Tibial nerve (tissue), 4 donors: ENCODE measurements around the gene GGCT. TPM values are rescaled to one million over a fixed set of nuclear protein-coding genes. Genes with fewer than 3 reads are reported as not detected.
"Not testable (repeated sequence)": the region's sequence is repeated elsewhere in the genome, so short reads cannot be mapped to it uniquely, and the experiment has no call there.

Experiments used
- DNase-seq, 2 donors: peaks; one replicate each; pipeline ENCODE4 v3.0.0-alpha.2; 2019; ENCODE audit warnings: low spot score in 2 of 2
- H3K27ac ChIP-seq, 4 donors: fragments of 200-600 bp; sonication (generic) in 3 of 4; one replicate each; pipeline ENCODE4 v1.5.1; 2017 to 2019; ENCODE audit warnings: mild to moderate bottlenecking in 1 of 4
- H3K27me3 ChIP-seq, 2 donors: fragments of 200-600 bp; sonication (generic) in 1 of 2; one replicate each; pipeline versions ENCODE4 v1.5.1 to v1.6.0; 2017 to 2019
- H3K36me3 ChIP-seq, 3 donors: fragments of 200-600 bp; sonication (generic); one replicate each; pipeline ENCODE4 v1.5.1; 2018 to 2019
- H3K4me1 ChIP-seq, 4 donors: fragments of 200-600 bp; sonication (generic) in 3 of 4; one replicate each; pipeline ENCODE4 v1.5.1; 2017 to 2019
- H3K4me3 ChIP-seq, 4 donors: fragments of 200-600 bp; sonication (generic) in 3 of 4; one replicate each; pipeline ENCODE4 v1.5.1; 2017 to 2019; ENCODE audit warnings: mild to moderate bottlenecking in 1 of 4, moderate library complexity in 1 of 4
- H3K9me3 ChIP-seq, 4 donors: fragments of 200-600 bp; sonication (generic) in 3 of 4; one replicate each; pipeline ENCODE4 v1.5.1; 2017 to 2019
- CTCF ChIP-seq, 5 experiments: fragments of 200-600 bp in 3 of 5; fragments of 450-650 bp in 2 of 5; sonication (generic) in 3 of 5; IDR thresholded peaks; one replicate each; pipeline ENCODE4 v1.5.1; 2016 to 2019; ENCODE audit warnings: antibody characterized with exemption in 5 of 5, mild to moderate bottlenecking in 3 of 5, moderate library complexity in 2 of 5
- EP300 ChIP-seq, 2 donors: sonication (generic); formaldehyde crosslinking; IDR thresholded peaks; one replicate each; pipeline ENCODE4 v1.6.1; 2017; ENCODE audit warnings: antibody characterized with exemption in 2 of 2, mild to moderate bottlenecking in 1 of 2
- POLR2A ChIP-seq, 2 donors: fragments of 450-650 bp; IDR thresholded peaks; one replicate each; pipeline ENCODE4 v1.6.1; 2017; ENCODE audit warnings: antibody characterized with exemption in 2 of 2, mild to moderate bottlenecking in 2 of 2, moderate library complexity in 2 of 2
- WGBS, 2 donors: methylation state at CpG; one replicate each; pipeline ENCODE4 v1.1.5; 2018; 5-methylcytosine and 5-hydroxymethylcytosine counted together
- total RNA-seq, 4 donors: library from RNA; depleted of rRNA; stranded (reverse); fragments of >200 nt; gene quantifications; one replicate each; pipeline ENCODE4 v1.1.0, GENCODE V29; 2016

Gene GGCT
- total RNA-seq, 4 donors from 2014 or later: 12.2 to 39.6 (median 29.6) TPM

DNA sequence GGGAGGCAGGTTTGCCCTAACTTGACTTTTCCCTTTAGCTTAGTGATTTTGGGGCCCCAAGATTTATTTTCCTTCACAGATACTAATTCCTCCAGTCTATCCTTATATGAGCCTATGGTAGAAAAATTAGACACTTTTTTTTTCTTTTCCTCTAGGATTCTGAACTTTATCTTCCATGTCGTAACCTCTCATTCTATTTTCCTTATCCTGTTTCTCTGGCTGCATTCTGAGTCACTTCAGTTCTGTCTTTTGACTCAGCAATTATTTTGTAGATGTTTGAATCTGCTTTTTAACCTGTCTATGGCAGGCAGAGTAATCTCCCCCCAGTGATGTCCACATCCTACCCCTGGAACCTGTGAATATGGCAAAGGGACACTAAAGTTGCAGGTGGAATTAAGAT, 19.0 kb downstream of the GGCT start:
- Histone ChIP-seq H3K9me3 (peaks cover 0 to 4% (median 0%) of the 10 kb centered on the region in 4 donors), H3K4me3 (no peak overlapping the region), H3K4me1 (no peaks in the 10 kb centered on the region), H3K27me3 (no peaks in the 10 kb centered on the region), H3K27ac (no peak overlapping the region), H3K36me3 (no peaks in the 10 kb centered on the region)
- DNase-seq: no peak
- 92 to 97% methylated on average over 1 of the region's 1 CpG for WGBS, 2 donors
- TF ChIP-seq POLR2A (IDR thresholded peaks at IDR 0.05) (no peak), CTCF (IDR thresholded peaks at IDR 0.05) (no peak), EP300 (IDR thresholded peaks at IDR 0.05) (no peak)

GRCh38 chr7:30481416-30481815, 23.2 kb downstream of the GGCT start:
- 92% methylated on average over 9 of the region's 9 CpGs for WGBS, 2 donors
- H3K27ac ChIP-seq, H3K36me3 ChIP-seq: not testable (repeated sequence)

GRCh38 chr7:30479202-30480120, 25.2 kb downstream of the GGCT start:
- no peaks in the 10 kb centered on the region for H3K27me3 ChIP-seq
- DNase-seq: no peak
- 80 to 85% methylated on average over 14 of the region's 14 CpGs for WGBS, 2 donors

More at GRCh38 chr7:30481416-30481815, 23.2 kb downstream of the GGCT start:
- H3K9me3 ChIP-seq, DNase-seq, H3K27me3 ChIP-seq, H3K4me3 ChIP-seq: not testable (repeated sequence)
- peaks cover 0 to 27% (median 16%) of the 10 kb centered on the region in 4 donors for H3K4me1 ChIP-seq

GRCh38 chr7:30478349-30479201, 26.1 kb downstream of the GGCT start, which contains the start of gene NOD1:
NOD1 (minus strand) TSS chr7:30478784; CDS start chr7:30456921, 21,863 bp downstream.
- peak within 1 kb of the TSS; percentile 72 to 97 (median 94) for H3K27ac ChIP-seq
- DNase-seq: peak; percentile 37 to 67
- TF ChIP-seq CTCF (IDR thresholded peaks at IDR 0.05) (peak; percentile 5 to 57 (median 25)), POLR2A (IDR thresholded peaks at IDR 0.05) (peak; percentile 6 to 67), EP300 (IDR thresholded peaks at IDR 0.05) (peak in 1 of 2 donors; percentile 88)
- H3K4me1 ChIP-seq: peaks cover 0 to 55% (median 34%) of the 10 kb centered on the region in 4 donors
- WGBS, 2 donors: 0% methylated on average over 47 to 54 of the region's 77 CpGs
- peak within 1 kb of the TSS; percentile 48 to 87 (median 70) for H3K4me3 ChIP-seq
- H3K27me3 ChIP-seq: no peaks in the 10 kb centered on the region
- no peaks in the 10 kb centered on the region for H3K9me3 ChIP-seq
- no peaks in the 10 kb centered on the region for H3K36me3 ChIP-seq

More at GRCh38 chr7:30479202-30480120, 25.2 kb downstream of the GGCT start:
- Histone ChIP-seq H3K27ac (peak overlapping the region; percentile 72 to 97 (median 94)), H3K4me1 (peaks cover 0 to 46% (median 31%) of the 10 kb centered on the region in 4 donors), H3K36me3 (no peaks in the 10 kb centered on the region), H3K4me3 (peak overlapping the region; percentile 48 to 87 (median 70)), H3K9me3 (no peaks in the 10 kb centered on the region)
- TF ChIP-seq CTCF (IDR thresholded peaks at IDR 0.05) (no peak), EP300 (IDR thresholded peaks at IDR 0.05) (no peak), POLR2A (IDR thresholded peaks at IDR 0.05) (no peak)

- no peaks in the 10 kb centered on the region for H3K36me3 ChIP-seq
- peak overlapping the region in 2 of 4 donors; percentile 96 to 97 for H3K27ac ChIP-seq
- peak overlapping the region in 1 of 4 donors; percentile 1 for H3K4me3 ChIP-seq
- no peaks in the 10 kb centered on the region for H3K27me3 ChIP-seq
- TF ChIP-seq POLR2A (IDR thresholded peaks at IDR 0.05) (no peak), CTCF (IDR thresholded peaks at IDR 0.05) (no peak), EP300 (IDR thresholded peaks at IDR 0.05) (no peak)
- no peak for DNase-seq
- no peaks in the 10 kb centered on the region for H3K9me3 ChIP-seq
- H3K4me1 ChIP-seq: peaks cover 0 to 75% (median 51%) of the 10 kb centered on the region in 4 donors
- WGBS, 2 donors: 78 to 84% methylated on average over 10 of the region's 10 CpGs
These were observed 28.0 kb downstream of the GGCT start for GRCh38 chr7:30476459-30477145.
